Measurements from ENCODE around the gene CRIP1.

The CRIP1 gene

GRCh38 chr14:105503296-105503640 is 16.6 kb downstream of the CRIP1 start:
- Histone ChIP-seq H3K9ac (ENCODE audit: low read length) (no peak overlapping the region), H3K4me1 (ENCODE audit: low read length) (no peaks in the 10 kb centered on the region), H3K36me3 (replicated peaks; ENCODE audit: low read depth, low read length) (no peaks in the 10 kb centered on the region), H3K4me2 (ENCODE audit: low read length) (no peak overlapping the region), H2AFZ (ENCODE audit: low read depth, low read length) (no peak overlapping the region), H3K9me3 (ENCODE audit: insufficient read depth, low read length) (no peaks in the 10 kb centered on the region), H3K27ac (ENCODE audit: low read length) (no peak overlapping the region), H3K27me3 (ENCODE audit: low read depth, low read length) (no peaks in the 10 kb centered on the region), H3K79me2 (ENCODE audit: low read length) (no peaks in the 10 kb centered on the region), H3K4me3 (ENCODE audit: low read length) (no peak overlapping the region), H4K20me1 (ENCODE audit: insufficient read depth, low read length) (no peaks in the 10 kb centered on the region)
- no peak for TF ChIP-seq CTCF (IDR thresholded peaks at IDR 0.05; ENCODE audit: low read depth, low read length)
- TF ChIP-seq EZH2phosphoT487 (IDR thresholded peaks at IDR 0.05; ENCODE audit: low read depth) = no peak

- no peak for TF ChIP-seq CTCF (IDR thresholded peaks at IDR 0.05; ENCODE audit: low read depth, low read length)
- no peak for TF ChIP-seq EZH2phosphoT487 (IDR thresholded peaks at IDR 0.05; ENCODE audit: low read depth)
- no peak overlapping the region for H3K9ac ChIP-seq (ENCODE audit: low read length)
These were observed 17.4 kb downstream of the CRIP1 start for GRCh38 chr14:105503935-105504692.

GRCh38 chr14:105505101-105505500 is 18.4 kb downstream of the CRIP1 start:
- Histone ChIP-seq H2AFZ (ENCODE audit: low read depth, low read length) (no peak overlapping the region), H3K4me2 (ENCODE audit: low read length) (no peak overlapping the region)

More at GRCh38 chr14:105503935-105504692, 17.4 kb downstream of the CRIP1 start:
- Histone ChIP-seq H3K27me3 (ENCODE audit: low read depth, low read length) (no peaks in the 10 kb centered on the region), H3K4me3 (ENCODE audit: low read length) (no peak overlapping the region), H3K4me1 (ENCODE audit: low read length) (no peaks in the 10 kb centered on the region), H4K20me1 (ENCODE audit: insufficient read depth, low read length) (no peaks in the 10 kb centered on the region), H3K4me2 (ENCODE audit: low read length) (no peak overlapping the region), H3K79me2 (ENCODE audit: low read length) (no peaks in the 10 kb centered on the region), H3K9me3 (ENCODE audit: insufficient read depth, low read length) (no peaks in the 10 kb centered on the region), H3K27ac (ENCODE audit: low read length) (no peak overlapping the region), H3K36me3 (replicated peaks; ENCODE audit: low read depth, low read length) (no peaks in the 10 kb centered on the region), H2AFZ (ENCODE audit: low read depth, low read length) (no peak overlapping the region)

GRCh38 chr14:105507247-105507646 is 20.6 kb downstream of the CRIP1 start:
- TF ChIP-seq CTCF (IDR thresholded peaks at IDR 0.05; ENCODE audit: low read depth, low read length) = no peak
- TF ChIP-seq EZH2phosphoT487 (IDR thresholded peaks at IDR 0.05; ENCODE audit: low read depth) = no peak
- no peaks in the 10 kb centered on the region for H4K20me1 ChIP-seq (ENCODE audit: insufficient read depth, low read length)
- H3K27me3 ChIP-seq (ENCODE audit: low read depth, low read length) = no peaks in the 10 kb centered on the region
- no peaks in the 10 kb centered on the region for H3K36me3 ChIP-seq (replicated peaks; ENCODE audit: low read depth, low read length)
- H3K4me2 ChIP-seq (ENCODE audit: low read length) = no peak overlapping the region
- H3K4me3 ChIP-seq (ENCODE audit: low read length) = no peak overlapping the region
- H2AFZ ChIP-seq (ENCODE audit: low read depth, low read length) = no peak overlapping the region
- H3K4me1 ChIP-seq (ENCODE audit: low read length) = no peaks in the 10 kb centered on the region
- H3K27ac ChIP-seq (ENCODE audit: low read length) = no peak overlapping the region
- no peak overlapping the region for H3K9ac ChIP-seq (ENCODE audit: low read length)
- no peaks in the 10 kb centered on the region for H3K79me2 ChIP-seq (ENCODE audit: low read length)
- no peaks in the 10 kb centered on the region for H3K9me3 ChIP-seq (ENCODE audit: insufficient read depth, low read length)

More at GRCh38 chr14:105505101-105505500, 18.4 kb downstream of the CRIP1 start:
- H3K4me3 ChIP-seq (ENCODE audit: low read length) = no peak overlapping the region
- no peaks in the 10 kb centered on the region for H3K27me3 ChIP-seq (ENCODE audit: low read depth, low read length)
- H3K4me1 ChIP-seq (ENCODE audit: low read length) = no peaks in the 10 kb centered on the region
- TF ChIP-seq EZH2phosphoT487 (IDR thresholded peaks at IDR 0.05; ENCODE audit: low read depth) (no peak), CTCF (IDR thresholded peaks at IDR 0.05; ENCODE audit: low read depth, low read length) (no peak)
- no peaks in the 10 kb centered on the region for H3K9me3 ChIP-seq (ENCODE audit: insufficient read depth, low read length)
- no peak overlapping the region for H3K27ac ChIP-seq (ENCODE audit: low read length)
- H3K9ac ChIP-seq (ENCODE audit: low read length) = no peak overlapping the region
- no peaks in the 10 kb centered on the region for H3K79me2 ChIP-seq (ENCODE audit: low read length)
- no peaks in the 10 kb centered on the region for H3K36me3 ChIP-seq (replicated peaks; ENCODE audit: low read depth, low read length)
- no peaks in the 10 kb centered on the region for H4K20me1 ChIP-seq (ENCODE audit: insufficient read depth, low read length)

All from OCI-LY3 (cell line).